CD4-positive, alpha-beta memory T cell (primary cell): Measurements from ENCODE around the gene SCTR. TPM values are rescaled to one million over a fixed set of nuclear protein-coding genes. Genes with fewer than 3 reads are reported as not detected.
A peak's percentile ranks its signal among the peaks of the same experiment; 100 is the strongest.

Experiments used
- CTCF ChIA-PET: fragments of 350-600 bp; sonication (Branson Sonifier 250); formaldehyde crosslinking; loops from one replicate; lab custom pipeline; 2021; ENCODE audit warnings: inconsistent platforms; ENCODE audit not compliant: partially characterized antibody; lab: Charles Lee
- POLR2A ChIA-PET: fragments of 350-600 bp; sonication (Branson Sonifier 250); formaldehyde crosslinking; loops from one replicate; lab custom pipeline; 2021; ENCODE audit not compliant: partially characterized antibody; lab: Charles Lee
- DNase-seq, 5 donors: peaks; one replicate each; pipeline versions ENCODE4 v3.0.0 to v3.0.0-alpha.2; 2020 to 2022; ENCODE audit warnings: mixed read lengths in 1 of 5
- H3K27ac ChIP-seq: one replicate; pipeline ENCODE4 v1.7.0; 2013; ENCODE audit warnings: low read depth, low read length
- H3K27me3 ChIP-seq: 2 replicates; pipeline ENCODE4 v1.7.0; 2013; ENCODE audit warnings: mild to moderate bottlenecking, low read length, moderate library complexity; ENCODE audit not compliant: insufficient read depth
- H3K36me3 ChIP-seq: 2 replicates; pipeline ENCODE4 v1.7.0; 2013; ENCODE audit warnings: mild to moderate bottlenecking, low read length, moderate library complexity; ENCODE audit not compliant: insufficient read depth
- H3K4me1 ChIP-seq: 2 replicates; pipeline ENCODE4 v1.7.0; 2013; ENCODE audit warnings: mild to moderate bottlenecking, low read length, moderate library complexity; ENCODE audit not compliant: insufficient read depth
- H3K4me3 ChIP-seq, 2 donors: one replicate each; pipeline ENCODE4 v1.7.0; 2013; ENCODE audit warnings: low read length in 2 of 2, mild to moderate bottlenecking in 1 of 2
- H3K9me3 ChIP-seq, 2 donors: one replicate each; pipeline ENCODE4 v1.7.0; 2013; ENCODE audit warnings: low read length in 2 of 2, control low read depth in 1 of 2; ENCODE audit not compliant: control insufficient read depth in 1 of 2
- H3K27ac Mint-ChIP-seq, 7 donors: one replicate each; pipeline ENCODE4 v1.8.0; 2020 to 2021; ENCODE audit warnings: mixed read lengths in 7 of 7, mild to moderate bottlenecking in 6 of 7, inconsistent platforms in 3 of 7, moderate library complexity in 3 of 7
- H3K27me3 Mint-ChIP-seq, 2 donors: one replicate each; pipeline ENCODE4 v1.8.0; 2020 to 2021; ENCODE audit warnings: mixed read lengths in 2 of 2
- H3K36me3 Mint-ChIP-seq, 2 donors: one replicate each; pipeline ENCODE4 v1.8.0; 2020 to 2021; ENCODE audit warnings: mixed read lengths in 2 of 2, inconsistent platforms in 1 of 2, mild to moderate bottlenecking in 1 of 2
- H3K4me1 Mint-ChIP-seq, 4 donors: one replicate each; pipeline ENCODE4 v1.8.0; 2020 to 2021; ENCODE audit warnings: mixed read lengths in 4 of 4, mild to moderate bottlenecking in 1 of 4
- H3K4me3 Mint-ChIP-seq, 8 donors: one replicate each; pipeline ENCODE4 v1.8.0; 2020 to 2021; ENCODE audit warnings: mixed read lengths in 8 of 8, mild to moderate bottlenecking in 7 of 8, moderate library complexity in 6 of 8, inconsistent platforms in 3 of 8
- H3K9me3 Mint-ChIP-seq, 8 donors: one replicate each; pipeline ENCODE4 v1.8.0; 2020 to 2021; ENCODE audit warnings: mixed read lengths in 8 of 8, mild to moderate bottlenecking in 5 of 8, inconsistent platforms in 3 of 8, moderate library complexity in 1 of 8
- intact Hi-C: fragments of 100-400 bp; cut with micrococcal nuclease; formaldehyde crosslinking; loops from one replicate; pipeline ENCODE4 v1.15.1; 2023
- polyA plus RNA-seq, 2 donors: library from polyadenylated mRNA; unstranded; fragments of 300-500 nt; fragmentation: Illumina TruSeq; gene quantifications; one replicate each; pipeline ENCODE4 v1.2.3, GENCODE V29; 2021
- total RNA-seq, 2 experiments: library from RNA; stranded (reverse); gene quantifications; one replicate each; pipeline ENCODE4 v1.2.3, GENCODE V29; 2021

The SCTR gene
- total and polyA plus RNA-seq, 4 experiments from 2014 or later, result not detected

DNA sequence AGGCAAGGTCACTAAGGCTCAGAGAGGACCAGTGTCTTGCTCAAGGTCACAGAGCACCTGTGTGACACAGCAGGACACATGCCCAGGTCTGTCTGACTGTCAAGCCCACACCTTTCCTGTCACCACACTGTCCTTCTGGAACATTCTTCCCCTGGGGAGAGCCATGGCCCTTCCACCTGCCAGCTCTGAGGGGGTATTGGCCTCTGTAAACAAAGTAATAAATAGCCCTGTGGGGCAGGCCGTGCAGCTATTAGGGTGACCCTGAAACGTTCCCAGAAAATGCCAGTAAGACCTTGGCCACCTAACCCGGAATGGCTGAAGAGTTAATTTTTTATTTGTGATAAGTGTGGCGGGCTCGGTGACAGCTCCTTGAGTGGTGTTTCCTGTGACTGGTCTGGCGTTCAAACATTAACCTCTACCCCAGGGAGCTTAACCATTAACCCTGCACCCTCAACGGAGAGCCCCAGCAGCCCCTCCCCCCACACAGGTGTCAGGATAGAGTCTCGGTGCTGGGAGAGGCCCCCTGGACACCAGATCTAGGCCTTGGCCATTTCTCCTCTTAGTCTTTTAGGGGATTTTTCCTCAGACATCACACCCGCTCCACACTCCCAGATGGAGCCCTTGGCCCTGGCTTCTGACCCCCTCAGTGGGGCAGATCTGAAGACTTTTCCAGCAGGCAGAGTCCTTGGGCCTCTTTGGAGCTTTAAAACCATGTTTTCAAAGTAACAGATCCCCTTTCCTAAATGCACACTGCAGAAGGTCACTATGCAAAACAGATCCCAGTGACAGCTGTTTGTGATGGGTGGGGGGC is 36.6 kb downstream of the SCTR start:
- no peaks in the 10 kb centered on the region for H3K36me3 ChIP-seq
- no peak overlapping the region for H3K4me3 ChIP-seq
- intact Hi-C loops, result no loop called here
- Mint-ChIP-seq H3K27me3 (peaks cover 5 to 18% of the 10 kb centered on the region in 2 donors), H3K27ac (peak overlapping the region in 1 of 7 donors; percentile 38), H3K4me3 (no peak overlapping the region), H3K4me1 (no peaks in the 10 kb centered on the region), H3K9me3 (no peaks in the 10 kb centered on the region), H3K36me3 (no peaks in the 10 kb centered on the region)
- no peaks in the 10 kb centered on the region for H3K4me1 ChIP-seq
- H3K27ac ChIP-seq, result no peak overlapping the region
- no peak for DNase-seq
- no peaks in the 10 kb centered on the region for H3K27me3 ChIP-seq
- POLR2A ChIA-PET, result no interaction called here
- H3K9me3 ChIP-seq, result no peaks in the 10 kb centered on the region
- CTCF ChIA-PET, result no interaction called here

DNA sequence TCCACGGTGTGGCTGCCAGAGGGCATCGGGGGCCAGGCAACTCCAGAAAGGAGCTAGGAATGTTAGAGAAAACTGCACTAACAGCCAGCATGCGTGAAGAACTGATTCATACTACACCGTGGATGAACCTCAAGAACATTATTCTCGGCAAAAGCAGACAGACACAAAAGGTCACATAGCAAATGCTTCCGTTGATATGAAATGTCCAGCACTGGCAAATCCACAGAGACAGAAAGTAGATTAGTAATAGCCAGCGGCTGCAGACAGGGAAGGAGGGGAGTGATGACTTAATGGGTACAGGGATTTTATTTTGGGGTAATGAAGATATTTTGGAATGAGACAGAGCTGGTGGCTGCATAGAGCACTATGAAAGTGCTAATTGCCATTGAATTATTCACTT is 37.4 kb downstream of the SCTR start:
- H3K4me1 ChIP-seq, result no peaks in the 10 kb centered on the region
- intact Hi-C loops, result no loop called here
- H3K9me3 ChIP-seq, result no peaks in the 10 kb centered on the region
- CTCF ChIA-PET, result no interaction called here
- Mint-ChIP-seq H3K4me3 (no peak overlapping the region), H3K36me3 (no peaks in the 10 kb centered on the region), H3K27me3 (peaks cover 5 to 18% of the 10 kb centered on the region in 2 donors), H3K9me3 (no peaks in the 10 kb centered on the region), H3K27ac (no peak overlapping the region), H3K4me1 (no peaks in the 10 kb centered on the region)
- H3K27me3 ChIP-seq, result no peaks in the 10 kb centered on the region
- no peak for DNase-seq
- no peak overlapping the region for H3K4me3 ChIP-seq
- POLR2A ChIA-PET, result no interaction called here
- no peak overlapping the region for H3K27ac ChIP-seq
- H3K36me3 ChIP-seq, result no peaks in the 10 kb centered on the region

DNA sequence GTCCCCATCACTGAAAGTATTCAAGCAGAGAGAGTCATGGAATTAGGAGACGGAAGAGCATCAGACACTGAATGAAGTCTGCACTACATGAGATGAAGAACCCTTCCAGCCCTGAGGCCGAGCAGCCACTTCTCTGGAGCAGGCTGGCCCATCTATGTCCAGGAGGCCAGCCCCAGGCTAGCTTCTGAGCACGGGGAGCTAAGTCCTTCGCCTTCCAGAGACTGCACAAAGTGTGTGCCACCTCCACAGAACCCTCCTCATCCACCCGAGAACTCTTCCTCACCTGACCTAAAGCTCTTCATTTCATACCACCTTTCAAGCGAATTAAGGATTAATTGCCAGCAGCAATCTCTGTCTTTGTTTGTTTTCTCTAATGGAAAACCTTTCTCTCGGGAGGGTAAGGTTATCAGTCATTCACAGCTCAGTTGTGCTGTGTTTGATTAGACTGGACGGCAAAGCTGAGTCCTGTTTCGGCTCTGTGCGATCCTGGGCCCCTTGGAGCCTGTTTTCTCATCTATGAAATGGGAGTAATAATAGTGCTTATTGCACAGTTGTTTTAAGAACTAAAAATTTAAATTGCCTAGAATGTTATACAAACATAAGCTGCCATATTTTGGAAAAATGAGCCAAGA is 38.0 kb downstream of the SCTR start:
- Mint-ChIP-seq H3K27me3 (peaks cover 5 to 18% of the 10 kb centered on the region in 2 donors), H3K4me1 (no peaks in the 10 kb centered on the region), H3K36me3 (no peaks in the 10 kb centered on the region), H3K9me3 (no peaks in the 10 kb centered on the region), H3K27ac (no peak overlapping the region), H3K4me3 (no peak overlapping the region)
- Histone ChIP-seq H3K9me3 (no peaks in the 10 kb centered on the region), H3K27ac (no peak overlapping the region), H3K36me3 (no peaks in the 10 kb centered on the region), H3K27me3 (no peaks in the 10 kb centered on the region), H3K4me1 (no peaks in the 10 kb centered on the region), H3K4me3 (no peak overlapping the region)
- DNase-seq, result no peak
- POLR2A ChIA-PET, result no interaction called here
- CTCF ChIA-PET, result interaction anchor here (0.6 kb wide), 1 partner anchor 176 kb away, joined by 4 read pairs; no protein-coding TSS in a partner anchor
- intact Hi-C loops, result no loop called here

DNA sequence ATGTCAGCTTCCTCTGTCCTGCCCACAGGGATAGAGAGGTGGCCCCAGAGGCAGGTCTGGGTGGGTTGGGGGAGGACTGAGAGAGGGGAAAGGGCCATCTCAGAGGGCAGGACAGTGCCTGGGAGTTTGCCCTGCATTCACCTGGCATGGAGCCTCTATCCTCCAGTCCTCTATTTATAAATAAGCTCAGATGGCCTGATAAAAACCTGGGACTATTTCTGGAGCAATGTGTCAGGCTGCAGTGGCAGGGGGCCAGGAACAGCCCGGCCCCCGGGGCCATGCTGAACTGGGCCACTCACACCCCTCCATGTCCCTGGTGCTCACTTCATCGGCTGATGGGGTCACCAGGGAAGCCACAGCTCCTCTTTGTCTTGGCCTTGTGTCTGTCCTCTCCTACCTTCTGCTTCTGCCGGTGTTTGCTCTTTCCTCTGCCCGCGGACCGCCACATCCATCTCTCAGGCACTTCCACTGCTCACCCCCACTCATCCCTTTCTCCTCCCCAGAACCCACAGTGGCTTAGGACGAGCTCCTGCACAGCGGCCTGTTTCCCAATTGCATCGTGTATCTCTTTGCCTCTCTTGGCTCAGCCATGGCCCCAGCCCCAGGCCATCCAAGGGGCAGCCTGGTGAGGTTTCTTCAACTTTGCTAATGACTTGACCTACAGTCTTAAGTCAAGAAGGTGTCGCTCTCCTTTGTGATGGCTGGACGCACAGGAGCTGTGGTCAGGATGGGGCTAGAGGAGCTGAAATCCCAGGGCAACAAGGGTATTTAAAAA is 38.8 kb downstream of the SCTR start:
- Mint-ChIP-seq H3K27me3 (peaks cover 6 to 17% of the 10 kb centered on the region in 2 donors), H3K4me1 (no peaks in the 10 kb centered on the region), H3K27ac (no peak overlapping the region), H3K4me3 (no peak overlapping the region), H3K9me3 (no peaks in the 10 kb centered on the region), H3K36me3 (no peaks in the 10 kb centered on the region)
- no peaks in the 10 kb centered on the region for H3K27me3 ChIP-seq
- no peaks in the 10 kb centered on the region for H3K36me3 ChIP-seq
- H3K27ac ChIP-seq, result no peak overlapping the region
- intact Hi-C loops, result no loop called here
- ChIA-PET POLR2A (no interaction called here), CTCF (interaction anchor here (0.6 kb wide), 1 partner anchor 177 kb away, joined by 4 read pairs; no protein-coding TSS in a partner anchor)
- H3K4me1 ChIP-seq, result no peaks in the 10 kb centered on the region
- no peak for DNase-seq
- H3K4me3 ChIP-seq, result no peak overlapping the region
- H3K9me3 ChIP-seq, result no peaks in the 10 kb centered on the region

DNA sequence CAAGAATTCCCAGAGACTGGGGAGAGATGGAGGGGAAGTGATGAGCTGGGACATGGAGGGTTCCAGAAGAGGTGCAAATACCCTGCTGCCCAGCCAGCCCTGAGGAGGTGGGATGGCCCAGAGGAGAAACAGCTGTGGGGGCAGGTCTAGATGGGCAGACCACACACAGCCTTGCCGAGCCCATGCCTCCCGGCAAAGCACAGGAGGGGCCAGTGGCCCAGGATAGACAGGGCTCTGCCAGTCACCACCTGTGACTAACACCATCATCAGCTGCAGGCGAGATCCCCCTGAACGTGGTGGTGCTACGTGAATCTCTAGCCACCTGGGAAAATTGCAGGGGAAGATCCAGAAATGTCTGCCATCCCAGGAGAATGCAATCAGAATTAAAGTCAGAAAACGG is 39.4 kb downstream of the SCTR start:
- no peak for DNase-seq
- no peaks in the 10 kb centered on the region for H3K27me3 ChIP-seq
- H3K27ac ChIP-seq, result no peak overlapping the region
- ChIA-PET POLR2A (no interaction called here), CTCF (no interaction called here)
- H3K4me3 Mint-ChIP-seq, result no peak overlapping the region
- H3K9me3 Mint-ChIP-seq, result no peaks in the 10 kb centered on the region
- no peaks in the 10 kb centered on the region for H3K4me1 ChIP-seq
- no peaks in the 10 kb centered on the region for H3K36me3 Mint-ChIP-seq
- no peaks in the 10 kb centered on the region for H3K4me1 Mint-ChIP-seq
- H3K36me3 ChIP-seq, result no peaks in the 10 kb centered on the region
- no peak overlapping the region for H3K27ac Mint-ChIP-seq
- H3K9me3 ChIP-seq, result no peaks in the 10 kb centered on the region
- peaks cover 6 to 15% of the 10 kb centered on the region in 2 donors for H3K27me3 Mint-ChIP-seq
- H3K4me3 ChIP-seq, result no peak overlapping the region
- intact Hi-C loops, result no loop called here

DNA sequence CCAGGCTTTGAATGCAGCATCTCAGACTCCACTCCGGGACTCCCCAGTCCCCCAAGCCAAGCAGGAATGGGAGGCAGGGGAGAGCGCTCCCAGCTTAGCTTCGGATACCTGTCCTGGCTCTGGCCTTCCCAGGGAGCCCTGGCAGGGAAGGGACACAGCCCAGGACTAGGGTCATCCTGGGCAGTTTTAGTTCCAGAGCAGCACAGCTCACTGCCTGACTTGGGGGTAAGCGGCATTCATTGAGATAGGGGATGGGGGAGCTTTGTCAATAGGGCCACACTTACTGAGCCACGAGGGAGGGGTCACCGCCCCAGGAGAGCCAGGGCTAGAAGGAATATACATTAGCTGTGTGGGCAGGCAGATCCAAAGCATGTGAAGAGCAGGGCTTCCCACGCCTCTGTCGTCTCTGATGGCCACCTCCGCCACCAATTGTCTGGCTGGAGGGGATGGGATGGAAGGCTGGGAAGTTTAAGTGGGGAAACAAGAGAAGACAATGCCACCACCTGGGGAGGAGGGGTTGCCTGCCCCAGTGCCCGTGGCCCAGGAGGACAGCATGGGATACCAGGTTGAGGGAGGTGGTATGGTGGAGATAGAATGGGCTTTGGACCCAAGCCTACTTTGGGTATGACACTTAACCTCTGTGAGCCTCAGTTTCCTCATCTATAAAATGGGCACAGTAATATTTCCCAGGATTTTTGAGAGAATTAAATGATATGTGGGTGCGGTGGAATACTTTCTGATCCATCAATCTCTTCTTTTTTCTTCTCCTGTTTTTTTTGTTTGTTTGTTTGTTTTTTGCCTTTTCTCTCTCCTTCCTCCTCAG is 40.2 kb downstream of the SCTR start:
- no peaks in the 10 kb centered on the region for H3K4me1 Mint-ChIP-seq
- no peaks in the 10 kb centered on the region for H3K36me3 Mint-ChIP-seq
- Histone ChIP-seq H3K4me1 (no peaks in the 10 kb centered on the region), H3K27ac (no peak overlapping the region), H3K27me3 (no peaks in the 10 kb centered on the region), H3K9me3 (no peaks in the 10 kb centered on the region), H3K36me3 (no peaks in the 10 kb centered on the region), H3K4me3 (no peak overlapping the region)
- no peak overlapping the region for H3K4me3 Mint-ChIP-seq
- CTCF ChIA-PET, result no interaction called here
- DNase-seq, result no peak
- H3K9me3 Mint-ChIP-seq, result no peaks in the 10 kb centered on the region
- POLR2A ChIA-PET, result no interaction called here
- H3K27me3 Mint-ChIP-seq, result peaks cover 6 to 13% of the 10 kb centered on the region in 2 donors
- H3K27ac Mint-ChIP-seq, result no peak overlapping the region
- intact Hi-C loops, result no loop called here
